T-helper 2 cell (primary cell): Measurements from ENCODE around the gene ZNF277.
"Not testable (repeated sequence)": the region's sequence is repeated elsewhere in the genome, so short reads cannot be mapped to it uniquely, and the experiment has no call there.

Experiments
- DNase-seq, 5 experiments: peaks; one replicate each; pipeline versions ENCODE4 v3.0.0 to v3.0.0-alpha.2; 2012 to 2022

ZNF277 gene

GRCh38 chr7:112296432-112296831 is 89.9 kb downstream of the ZNF277 start:
- no peak for DNase-seq

- no peak for DNase-seq
Measured at GRCh38 chr7:112297681-112298080, 91.2 kb downstream of the ZNF277 start.

- no peak for DNase-seq
Measured at GRCh38 chr7:112298543-112299100, 92.1 kb downstream of the ZNF277 start.

GRCh38 chr7:112300072-112300471 is 93.6 kb downstream of the ZNF277 start:
- no peak for DNase-seq

GRCh38 chr7:112300831-112301407 is 94.4 kb downstream of the ZNF277 start:
- no peak for DNase-seq

- peak in 1 of 5 experiments; percentile 9 for DNase-seq
Measured at GRCh38 chr7:112302566-112302965, 96.1 kb downstream of the ZNF277 start.

GRCh38 chr7:112306903-112307302 is 100.4 kb downstream of the ZNF277 start:
- DNase-seq, result no peak

GRCh38 chr7:112307506-112307905 is 101.0 kb downstream of the ZNF277 start:
- no peak for DNase-seq

GRCh38 chr7:112308974-112309373 is 102.5 kb downstream of the ZNF277 start:
- no peak for DNase-seq

GRCh38 chr7:112316803-112317202 is 110.3 kb downstream of the ZNF277 start:
- not testable (repeated sequence) for DNase-seq

GRCh38 chr7:112322070-112322469 is 115.6 kb downstream of the ZNF277 start:
- DNase-seq, result no peak

- no peak for DNase-seq
Measured at GRCh38 chr7:112327566-112327965, 121.1 kb downstream of the ZNF277 start.

- no peak for DNase-seq
Measured at GRCh38 chr7:112331492-112331891, 125.0 kb downstream of the ZNF277 start.

- DNase-seq, result no peak
Measured at GRCh38 chr7:112334366-112334765, 127.9 kb downstream of the ZNF277 start.

GRCh38 chr7:112336261-112336660 is 129.8 kb downstream of the ZNF277 start:
- DNase-seq, result no peak

GRCh38 chr7:112336936-112337576 is 130.6 kb downstream of the ZNF277 start:
- no peak for DNase-seq

GRCh38 chr7:112337892-112338291 is 131.4 kb downstream of the ZNF277 start:
- no peak for DNase-seq

GRCh38 chr7:112338786-112339185 is 132.3 kb downstream of the ZNF277 start:
- DNase-seq, result no peak

- DNase-seq, result no peak
Measured at GRCh38 chr7:112341464-112341863, 135.0 kb downstream of the ZNF277 start.

- DNase-seq, result no peak
Measured at GRCh38 chr7:112346381-112347060, 140.0 kb downstream of the ZNF277 start.

GRCh38 chr7:112347088-112347487 is 140.6 kb downstream of the ZNF277 start:
- DNase-seq, result no peak

- DNase-seq, result no peak
Measured at GRCh38 chr7:112350585-112350984, 144.1 kb downstream of the ZNF277 start.

- no peak for DNase-seq
Measured at GRCh38 chr7:112356596-112356995, 150.1 kb downstream of the ZNF277 start.

GRCh38 chr7:112357136-112357535 is 150.6 kb downstream of the ZNF277 start:
- DNase-seq, result no peak
